Neural progenitor cell (in vitro differentiated cells): ENCODE results near the gene OVCH2. TPM values are rescaled to one million over a fixed set of nuclear protein-coding genes. Genes with fewer than 3 reads are reported as not detected.

Experiments
- DNase-seq: peaks from one replicate; pipeline ENCODE4 v3.0.0-alpha.2; 2016; ENCODE audit warnings: low spot score
- H2AFZ ChIP-seq: fragments of 200-600 bp; sonication (generic); replicated peaks from 2 replicates; pipeline ENCODE4 v1.6.1; 2016; ENCODE audit warnings: antibody characterized with exemption
- H3F3A ChIP-seq: fragments of 200-600 bp; sonication (generic); 2 replicates; pipeline ENCODE4 v1.6.1; 2016; ENCODE audit warnings: antibody characterized with exemption, low read depth
- H3K27ac ChIP-seq: fragments of 200-600 bp; sonication (generic); 2 replicates; pipeline ENCODE4 v1.5.1; 2016; ENCODE audit warnings: mild to moderate bottlenecking
- H3K27me3 ChIP-seq: fragments of 200-600 bp; sonication (generic); 2 replicates; pipeline ENCODE4 v1.6.1; 2016; ENCODE audit warnings: mild to moderate bottlenecking, moderate library complexity
- H3K36me3 ChIP-seq: fragments of 200-600 bp; sonication (generic); 2 replicates; pipeline ENCODE4 v1.5.1; 2016
- H3K4me1 ChIP-seq: fragments of 200-600 bp; sonication (generic); 2 replicates; pipeline ENCODE4 v1.6.1; 2016; ENCODE audit warnings: mixed run types
- H3K4me2 ChIP-seq: fragments of 200-600 bp; sonication (generic); 2 replicates; pipeline ENCODE4 v1.6.1; 2016
- H3K4me3 ChIP-seq: fragments of 200-600 bp; sonication (generic); 2 replicates; pipeline ENCODE4 v1.5.1; 2016
- H3K79me2 ChIP-seq: fragments of 200-600 bp; sonication (generic); 2 replicates; pipeline ENCODE4 v1.6.1; 2016; ENCODE audit warnings: low read depth
- H3K9ac ChIP-seq: fragments of 200-600 bp; sonication (generic); 2 replicates; pipeline ENCODE4 v1.6.1; 2016
- H3K9me3 ChIP-seq: fragments of 200-600 bp; sonication (generic); 2 replicates; pipeline ENCODE4 v1.5.1; 2016; ENCODE audit warnings: low read depth
- H4K20me1 ChIP-seq: fragments of 200-600 bp; sonication (generic); 2 replicates; pipeline ENCODE4 v1.6.1; 2016; ENCODE audit warnings: low read depth
- H3K27ac Mint-ChIP-seq: 3 replicates; pipeline ENCODE4 v1.8.0; 2021; ENCODE audit warnings: mixed read lengths
- H3K27me3 Mint-ChIP-seq: 2 replicates; pipeline ENCODE4 v1.8.0; 2022; ENCODE audit warnings: low read depth, mild to moderate bottlenecking, inconsistent platforms, moderate library complexity, mixed read lengths; ENCODE audit not compliant: insufficient read depth
- H3K36me3 Mint-ChIP-seq: 3 replicates; pipeline ENCODE4 v1.8.0; 2021; ENCODE audit warnings: mixed read lengths
- H3K4me1 Mint-ChIP-seq: 3 replicates; pipeline ENCODE4 v1.8.0; 2021; ENCODE audit warnings: mixed read lengths
- H3K4me3 Mint-ChIP-seq: 3 replicates; pipeline ENCODE4 v1.8.0; 2021; ENCODE audit warnings: mild to moderate bottlenecking, moderate library complexity, mixed read lengths
- H3K9me3 Mint-ChIP-seq: 3 replicates; pipeline ENCODE4 v1.8.0; 2020; ENCODE audit warnings: mixed read lengths
- CTCF ChIP-seq: fragments of 200-600 bp; sonication (generic); IDR thresholded peaks from 2 replicates; pipeline ENCODE4 v1.5.1; 2017; ENCODE audit warnings: antibody characterized with exemption, mild to moderate bottlenecking
- EZH2 ChIP-seq: fragments of 200-600 bp; sonication (generic); IDR thresholded peaks from 2 replicates; pipeline ENCODE4 v1.6.1; 2017; ENCODE audit warnings: antibody characterized with exemption, mild to moderate bottlenecking, moderate library complexity
- EZH2phosphoT487 ChIP-seq: fragments of 200-600 bp; sonication (generic); IDR thresholded peaks from 2 replicates; pipeline ENCODE4 v1.6.1; 2017; ENCODE audit warnings: antibody characterized with exemption
- total RNA-seq: library from RNA; depleted of rRNA; stranded (reverse); fragments of >200 nt; gene quantifications from 2 replicates; pipeline ENCODE4 v1.2.3, GENCODE V29; 2015; ENCODE audit warnings: low replicate concordance

OVCH2 gene
- total RNA-seq, 1 donor from 2014 or later: not detected

GRCh38 chr11:7686761-7687160 is 19.5 kb downstream of the OVCH2 start:
- no peaks in the 10 kb centered on the region for H3K4me1 Mint-ChIP-seq
- Histone ChIP-seq H3K27ac (no peak overlapping the region), H3K4me2 (no peak overlapping the region), H3K9me3 (no peaks in the 10 kb centered on the region), H3K9ac (no peak overlapping the region), H3K4me1 (peaks cover 7% of the 10 kb centered on the region), H3K27me3 (no peaks in the 10 kb centered on the region), H3K36me3 (no peaks in the 10 kb centered on the region), H2AFZ (no peak overlapping the region), H3F3A (peaks cover 4% of the 10 kb centered on the region), H3K79me2 (no peaks in the 10 kb centered on the region), H3K4me3 (no peak overlapping the region), H4K20me1 (no peaks in the 10 kb centered on the region)
- TF ChIP-seq EZH2 (no peak), EZH2phosphoT487 (no peak), CTCF (no peak)
- H3K4me3 Mint-ChIP-seq: no peak overlapping the region
- DNase-seq: no peak
- H3K27ac Mint-ChIP-seq: no peak overlapping the region
- H3K36me3 Mint-ChIP-seq: no peaks in the 10 kb centered on the region
- H3K27me3 Mint-ChIP-seq: peaks cover 4% of the 10 kb centered on the region
- no peaks in the 10 kb centered on the region for H3K9me3 Mint-ChIP-seq

- H3K4me3 ChIP-seq: no peak overlapping the region
- H3K27me3 Mint-ChIP-seq: peaks cover 6% of the 10 kb centered on the region
- H3K36me3 Mint-ChIP-seq: no peaks in the 10 kb centered on the region
These were observed 22.7 kb downstream of the OVCH2 start for GRCh38 chr11:7683571-7683970.

GRCh38 chr11:7677796-7678201 is 28.5 kb downstream of the OVCH2 start:
- DNase-seq: no peak
- peaks cover 4% of the 10 kb centered on the region for H3K4me1 ChIP-seq
- H3K9ac ChIP-seq: no peak overlapping the region
- H3K4me1 Mint-ChIP-seq: peaks cover 9% of the 10 kb centered on the region
- no peak overlapping the region for H3K4me2 ChIP-seq
- no peak overlapping the region for H3K4me3 Mint-ChIP-seq
- no peak for TF ChIP-seq EZH2
- TF ChIP-seq CTCF: no peak
- no peak for TF ChIP-seq EZH2phosphoT487
- H3K27ac ChIP-seq: no peak overlapping the region
- peaks cover 10% of the 10 kb centered on the region for H3K27me3 ChIP-seq
- peaks cover 4% of the 10 kb centered on the region for H3F3A ChIP-seq
- H3K79me2 ChIP-seq: peaks cover 6% of the 10 kb centered on the region
- no peak overlapping the region for H3K4me3 ChIP-seq
- H3K36me3 ChIP-seq: no peaks in the 10 kb centered on the region
- H4K20me1 ChIP-seq: no peaks in the 10 kb centered on the region
- H3K27ac Mint-ChIP-seq: no peak overlapping the region
- H2AFZ ChIP-seq: no peak overlapping the region
- no peaks in the 10 kb centered on the region for H3K9me3 ChIP-seq
- peaks cover 7% of the 10 kb centered on the region for H3K9me3 Mint-ChIP-seq
- H3K36me3 Mint-ChIP-seq: no peaks in the 10 kb centered on the region
- peaks cover 12% of the 10 kb centered on the region for H3K27me3 Mint-ChIP-seq

More at GRCh38 chr11:7683571-7683970, 22.7 kb downstream of the OVCH2 start:
- H3K4me3 Mint-ChIP-seq: no peak overlapping the region
- no peaks in the 10 kb centered on the region for H3K27me3 ChIP-seq
- no peak overlapping the region for H3K9ac ChIP-seq
- DNase-seq: no peak
- no peak overlapping the region for H3K27ac Mint-ChIP-seq
- TF ChIP-seq EZH2phosphoT487 (no peak), EZH2 (no peak), CTCF (no peak)
- H3K4me1 ChIP-seq: peaks cover 7% of the 10 kb centered on the region
- peaks cover 2% of the 10 kb centered on the region for H3K9me3 Mint-ChIP-seq
- no peaks in the 10 kb centered on the region for H3K79me2 ChIP-seq
- H3K27ac ChIP-seq: no peak overlapping the region
- no peaks in the 10 kb centered on the region for H4K20me1 ChIP-seq
- H3K4me1 Mint-ChIP-seq: peaks cover 2% of the 10 kb centered on the region
- H3K4me2 ChIP-seq: no peak overlapping the region
- no peak overlapping the region for H2AFZ ChIP-seq
- peaks cover 4% of the 10 kb centered on the region for H3F3A ChIP-seq
- H3K9me3 ChIP-seq: no peaks in the 10 kb centered on the region
- H3K36me3 ChIP-seq: no peaks in the 10 kb centered on the region
